ENCODE measurements around the gene BIRC3. TPM values are rescaled to one million over a fixed set of nuclear protein-coding genes. Genes with fewer than 3 reads are reported as not detected.

The BIRC3 gene
- total RNA-seq, 4 donors from 2014 or later = 10.0 to 13.7 (median 11.0) TPM

DNA sequence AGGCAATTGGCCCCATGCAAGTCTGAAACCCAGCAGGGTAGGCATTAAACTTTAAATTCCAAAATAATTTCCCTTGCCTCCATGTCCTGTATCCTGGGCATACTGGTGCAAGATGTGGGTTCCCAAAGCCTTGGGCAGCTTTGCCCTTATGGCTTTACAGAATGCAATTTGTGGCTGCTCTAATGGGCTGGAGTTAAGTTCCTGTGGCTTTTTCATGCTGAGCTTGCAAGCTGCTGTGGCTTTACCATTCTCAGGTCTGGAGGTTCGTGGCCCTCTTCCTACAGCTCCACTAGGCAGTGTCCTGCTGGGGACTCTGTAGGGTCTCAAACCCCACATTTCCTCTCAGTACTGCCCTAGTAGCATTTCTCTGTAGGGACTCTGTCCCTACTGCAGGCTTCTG, 15.0 kb upstream of the BIRC3 start:
- H3K9me3 ChIP-seq = peaks cover 0 to 12% (median 3%) of the 10 kb centered on the region in 4 donors
- WGBS = 82% methylated on average over 1 of the region's 1 CpG
- no peak overlapping the region for H3K27ac ChIP-seq (replicated peaks in 1 of 4)
- no peak for DNase-seq (ENCODE audit: extremely low spot score)
- no peaks in the 10 kb centered on the region for H3K27me3 ChIP-seq
- intact Hi-C loops (cut with DNase I) = no loop called here
- no peaks in the 10 kb centered on the region for H3K36me3 ChIP-seq
- peaks cover 0 to 6% (median 5%) of the 10 kb centered on the region in 4 donors for H3K4me1 ChIP-seq
- TF ChIP-seq POLR2AphosphoS5 (IDR thresholded peaks at IDR 0.05) = no peak
- TF ChIP-seq CTCF (IDR thresholded peaks at IDR 0.05) = no peak
- no peak for TF ChIP-seq POLR2A (IDR thresholded peaks at IDR 0.05; ENCODE audit: low read depth)
- no peak for TF ChIP-seq EP300 (IDR thresholded peaks at IDR 0.05)
- H3K4me3 ChIP-seq = no peak overlapping the region

DNA sequence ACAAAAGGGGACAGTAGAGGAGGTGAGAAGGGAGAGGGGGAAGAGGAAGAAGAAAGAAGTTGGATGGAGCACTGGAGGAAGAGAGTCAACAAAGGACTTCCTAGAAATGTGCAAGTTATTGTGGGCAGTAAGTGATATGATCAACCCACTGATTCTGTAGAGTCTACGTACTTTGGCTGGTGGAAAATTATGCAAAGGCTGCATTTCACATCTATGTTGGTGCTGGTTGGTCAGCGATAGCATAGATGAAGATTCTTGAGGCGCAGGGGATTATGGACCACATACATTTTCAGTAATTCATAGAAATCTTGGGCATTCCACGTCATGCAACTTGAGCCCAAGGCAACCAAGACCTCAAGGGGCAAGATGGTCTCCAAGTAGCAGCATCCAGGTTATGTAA, 12.6 kb upstream of the BIRC3 start:
- TF ChIP-seq EP300 (IDR thresholded peaks at IDR 0.05) = no peak
- Histone ChIP-seq H3K9me3 (peaks cover 0 to 12% (median 3%) of the 10 kb centered on the region in 4 donors), H3K27ac (replicated peaks in 1 of 4) (no peak overlapping the region), H3K36me3 (no peaks in the 10 kb centered on the region), H3K4me3 (no peak overlapping the region), H3K27me3 (no peaks in the 10 kb centered on the region), H3K4me1 (peaks cover 0 to 7% (median 5%) of the 10 kb centered on the region in 4 donors)
- DNase-seq (ENCODE audit: extremely low spot score) = no peak
- WGBS = 96% methylated on average over 4 of the region's 4 CpGs
- intact Hi-C loops (cut with DNase I) = no loop called here

GRCh38 chr11:102305352-102306047, 11.8 kb upstream of the BIRC3 start:
- Histone ChIP-seq H3K36me3 (no peaks in the 10 kb centered on the region), H3K27ac (replicated peaks in 1 of 4) (no peak overlapping the region), H3K4me1 (peaks cover 0 to 7% (median 5%) of the 10 kb centered on the region in 4 donors), H3K27me3 (no peaks in the 10 kb centered on the region), H3K4me3 (no peak overlapping the region), H3K9me3 (peaks cover 0 to 12% (median 3%) of the 10 kb centered on the region in 4 donors)
- no peak for TF ChIP-seq CTCF (IDR thresholded peaks at IDR 0.05)
- TF ChIP-seq POLR2AphosphoS5 (IDR thresholded peaks at IDR 0.05) = no peak
- no peak for TF ChIP-seq EP300 (IDR thresholded peaks at IDR 0.05)
- no peak for TF ChIP-seq POLR2A (IDR thresholded peaks at IDR 0.05; ENCODE audit: low read depth)
- intact Hi-C loops (cut with DNase I) = no loop called here
- WGBS = 79% methylated on average over 3 of the region's 3 CpGs
- no peak for DNase-seq (ENCODE audit: extremely low spot score)

DNA sequence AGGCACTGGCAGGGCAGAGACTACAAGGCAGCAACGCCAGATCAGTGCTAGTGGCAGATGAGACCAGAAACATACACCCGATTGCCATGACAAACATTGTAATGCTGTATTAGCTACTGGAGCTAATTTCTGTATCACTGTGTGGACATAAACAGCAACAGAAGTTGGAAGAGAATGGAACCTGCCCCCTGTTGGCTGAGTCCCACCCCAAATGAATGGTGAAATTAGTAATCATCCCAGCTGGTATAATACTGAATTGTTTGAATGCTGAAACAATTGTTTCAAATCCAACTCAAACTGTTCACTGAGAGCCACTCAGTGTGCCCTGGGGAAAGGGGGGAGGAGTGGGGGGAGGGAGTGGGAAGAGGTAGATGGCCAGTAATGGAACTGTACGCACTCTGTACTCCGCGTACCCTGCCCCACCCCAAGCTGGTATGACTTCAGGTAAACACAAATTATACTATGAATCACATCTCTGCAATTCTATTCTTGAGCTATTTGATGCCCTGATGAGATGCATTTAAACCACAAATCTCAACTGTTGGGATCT, 11.2 kb upstream of the BIRC3 start:
- 78% methylated on average over 5 of the region's 5 CpGs for WGBS
- Histone ChIP-seq H3K36me3 (no peaks in the 10 kb centered on the region), H3K9me3 (peaks cover 0 to 12% (median 3%) of the 10 kb centered on the region in 4 donors), H3K27ac (replicated peaks in 1 of 4) (no peak overlapping the region), H3K4me3 (no peak overlapping the region), H3K4me1 (peaks cover 0 to 7% (median 5%) of the 10 kb centered on the region in 4 donors), H3K27me3 (no peaks in the 10 kb centered on the region)
- DNase-seq (ENCODE audit: extremely low spot score) = no peak
- no peak for TF ChIP-seq EP300 (IDR thresholded peaks at IDR 0.05)
- no peak for TF ChIP-seq POLR2A (IDR thresholded peaks at IDR 0.05; ENCODE audit: low read depth)
- no peak for TF ChIP-seq CTCF (IDR thresholded peaks at IDR 0.05)
- TF ChIP-seq POLR2AphosphoS5 (IDR thresholded peaks at IDR 0.05) = no peak
- intact Hi-C loops (cut with DNase I) = no loop called here

DNA sequence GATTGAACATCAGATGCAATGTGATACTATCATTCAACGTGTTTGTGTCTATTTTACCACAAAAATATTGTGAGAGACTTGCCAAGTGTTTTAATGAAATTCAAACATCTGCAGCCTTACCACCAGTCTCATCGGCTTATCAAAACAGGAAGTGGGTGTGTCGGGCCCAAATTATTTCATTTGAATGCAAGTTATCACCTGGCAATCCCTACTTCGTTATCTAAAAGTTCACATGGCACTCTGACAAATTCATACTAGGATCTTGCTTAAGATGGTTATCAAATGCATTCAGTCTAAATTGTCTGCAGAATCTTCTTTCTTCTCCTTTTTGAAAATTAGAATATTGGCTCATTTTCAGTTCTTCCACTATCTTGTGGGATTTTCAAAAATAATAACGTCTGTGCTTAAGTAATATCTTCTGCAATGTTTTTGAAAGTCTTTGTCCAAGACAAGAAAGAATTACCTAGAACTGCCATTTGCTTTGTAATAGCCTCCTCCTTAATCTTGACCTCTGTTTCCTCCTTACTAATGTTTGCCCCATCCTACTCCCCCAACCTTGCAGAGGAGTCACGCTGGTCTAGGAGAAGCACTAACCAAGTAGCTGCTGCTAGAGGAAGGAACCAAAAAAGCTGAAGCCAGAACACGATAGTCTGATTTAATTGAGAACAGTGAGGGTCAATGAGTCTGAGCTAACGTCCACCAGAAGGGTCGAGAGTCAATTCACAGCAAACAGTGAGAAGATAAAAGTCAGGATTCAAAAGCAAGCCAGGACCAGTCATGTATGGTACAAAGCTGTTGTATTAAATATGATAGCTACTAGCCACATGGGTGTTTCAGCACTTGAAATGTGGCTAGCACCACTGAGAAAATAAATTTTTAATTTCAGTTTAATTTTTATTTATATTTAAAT, 10.2 kb upstream of the BIRC3 start:
- H3K27ac ChIP-seq (replicated peaks in 1 of 4) = no peak overlapping the region
- H3K36me3 ChIP-seq = no peaks in the 10 kb centered on the region
- peaks cover under 1 to 7% (median 5%) of the 10 kb centered on the region in 4 donors for H3K4me1 ChIP-seq
- no peak overlapping the region for H3K4me3 ChIP-seq
- TF ChIP-seq EP300 (IDR thresholded peaks at IDR 0.05) (no peak), POLR2A (IDR thresholded peaks at IDR 0.05; ENCODE audit: low read depth) (no peak), CTCF (IDR thresholded peaks at IDR 0.05) (no peak), POLR2AphosphoS5 (IDR thresholded peaks at IDR 0.05) (no peak)
- H3K27me3 ChIP-seq = no peaks in the 10 kb centered on the region
- peaks cover 0 to 11% (median 3%) of the 10 kb centered on the region in 4 donors for H3K9me3 ChIP-seq
- WGBS = 54% methylated on average over 9 of the region's 9 CpGs
- intact Hi-C loops (cut with DNase I) = no loop called here
- no peak for DNase-seq (ENCODE audit: extremely low spot score)
